ENCODE results near the gene TADA1. TPM values are rescaled to one million over a fixed set of nuclear protein-coding genes. Genes with fewer than 3 reads are reported as not detected.
"Not testable (repeated sequence)": the region's sequence is repeated elsewhere in the genome, so short reads cannot be mapped to it uniquely, and the experiment has no call there.

The TADA1 gene
- total RNA-seq, 6 experiments from 2014 or later = 6.5 to 8.1 (median 7.0) TPM

- peaks cover 32% of the 10 kb centered on the region for H3K36me3 Mint-ChIP-seq (ENCODE audit: low read depth)
- H3K27me3 Mint-ChIP-seq (ENCODE audit: insufficient read depth) = no peaks in the 10 kb centered on the region; the same call in 1 of the 2 replicates
- H3K4me3 Mint-ChIP-seq = peak within 1 kb of the TSS; percentile 93
- peak; percentile 77 for DNase-seq
- no peak for TF ChIP-seq CTCF (IDR thresholded peaks at IDR 0.05)
- no peaks in the 10 kb centered on the region for H3K9me3 Mint-ChIP-seq
- H3K4me1 Mint-ChIP-seq (ENCODE audit: low read depth) = peaks cover 59% of the 10 kb centered on the region
- H3K27ac Mint-ChIP-seq = peak within 1 kb of the TSS; percentile 97
These were observed 37.1 kb downstream of the TADA1 start, which contains the start of gene POGK for GRCh38 chr1:166838766-166839599. TSS of gene POGK (plus strand) at chr1:166839475. CDS start at chr1:166840957, 1,482 bp downstream.

- no peak overlapping the region for H3K4me3 Mint-ChIP-seq
- H3K4me1 Mint-ChIP-seq (ENCODE audit: low read depth) = peaks cover 37% of the 10 kb centered on the region
- peaks cover 19% of the 10 kb centered on the region for H3K36me3 Mint-ChIP-seq (ENCODE audit: low read depth)
- H3K27ac Mint-ChIP-seq = no peak overlapping the region
- H3K9me3 Mint-ChIP-seq = no peaks in the 10 kb centered on the region
- peak; percentile 22 for DNase-seq
- TF ChIP-seq CTCF (IDR thresholded peaks at IDR 0.05) = no peak
- peaks cover 4% of the 10 kb centered on the region for H3K27me3 Mint-ChIP-seq (ENCODE audit: insufficient read depth)
These were observed 39.3 kb downstream of the TADA1 start for GRCh38 chr1:166836733-166837132.

GRCh38 chr1:166829762-166830161, 46.3 kb downstream of the TADA1 start:
- not testable (repeated sequence) for H3K36me3 Mint-ChIP-seq (ENCODE audit: low read depth); DNase-seq; H3K4me3 Mint-ChIP-seq; H3K27me3 Mint-ChIP-seq (ENCODE audit: insufficient read depth); H3K4me1 Mint-ChIP-seq (ENCODE audit: low read depth); H3K27ac Mint-ChIP-seq
- H3K9me3 Mint-ChIP-seq = peaks cover 19% of the 10 kb centered on the region

- Mint-ChIP-seq H3K9me3 (peaks cover 19% of the 10 kb centered on the region), H3K4me1 (ENCODE audit: low read depth) (no peaks in the 10 kb centered on the region), H3K36me3 (ENCODE audit: low read depth) (peaks cover 5% of the 10 kb centered on the region; the same call in 1 of the 2 replicates), H3K27me3 (ENCODE audit: insufficient read depth) (peaks cover 10% of the 10 kb centered on the region), H3K4me3 (no peak overlapping the region), H3K27ac (no peak overlapping the region)
- no peak for DNase-seq
- no peak for TF ChIP-seq CTCF (IDR thresholded peaks at IDR 0.05)
These were observed 48.6 kb downstream of the TADA1 start for GRCh38 chr1:166827426-166827825.

GRCh38 chr1:166822385-166822784, 53.7 kb downstream of the TADA1 start:
- Mint-ChIP-seq H3K4me1 (ENCODE audit: low read depth) (no peaks in the 10 kb centered on the region), H3K27ac (no peak overlapping the region), H3K4me3 (no peak overlapping the region), H3K36me3 (ENCODE audit: low read depth) (no peaks in the 10 kb centered on the region), H3K9me3 (no peaks in the 10 kb centered on the region; the same call in 1 of the 2 replicates), H3K27me3 (ENCODE audit: insufficient read depth) (peaks cover 10% of the 10 kb centered on the region)
- DNase-seq = no peak
- TF ChIP-seq CTCF (IDR thresholded peaks at IDR 0.05) = peak; percentile 63

GRCh38 chr1:166819974-166820373, 56.1 kb downstream of the TADA1 start:
- no peak for TF ChIP-seq CTCF (IDR thresholded peaks at IDR 0.05)
- Mint-ChIP-seq H3K27ac (no peak overlapping the region), H3K36me3 (ENCODE audit: low read depth) (no peaks in the 10 kb centered on the region), H3K4me3 (no peak overlapping the region), H3K27me3 (ENCODE audit: insufficient read depth) (peaks cover 10% of the 10 kb centered on the region), H3K4me1 (ENCODE audit: low read depth) (peaks cover 6% of the 10 kb centered on the region), H3K9me3 (no peaks in the 10 kb centered on the region; the same call in 1 of the 2 replicates)
- no peak for DNase-seq
